Adrenal gland (tissue), 12 donors: Measurements from ENCODE around the gene ATXN1. TPM values are rescaled to one million over a fixed set of nuclear protein-coding genes. Genes with fewer than 3 reads are reported as not detected.
A peak's percentile ranks its signal among the peaks of the same experiment; 100 is the strongest.

ENCODE experiments used
- DNase-seq, 7 donors: peaks; one replicate each; pipeline ENCODE4 v3.0.0-alpha.2; 2019 to 2020
- H3K27ac ChIP-seq, 5 donors: fragments of 200-600 bp; sonication (generic) in 4 of 5; 1 replicate in 3 of 5; 2 replicates in 2 of 5; pipeline versions ENCODE4 v1.5.1 to v1.8.0; 2016 to 2020; ENCODE audit warnings: mild to moderate bottlenecking in 1 of 5
- H3K27me3 ChIP-seq: fragments of 200-600 bp; 2 replicates; pipeline ENCODE4 v1.8.0; 2021
- H3K36me3 ChIP-seq, 2 donors: fragments of 200-600 bp; replicated peaks in 1 of 2; 1 replicate in 1 of 2; 2 replicates in 1 of 2; pipeline versions ENCODE4 v1.5.1 to v1.8.0; 2018 to 2022
- H3K4me1 ChIP-seq, 2 donors: fragments of 200-600 bp; replicated peaks in 1 of 2; 1 replicate in 1 of 2; 2 replicates in 1 of 2; pipeline versions ENCODE4 v1.5.1 to v1.8.0; 2018 to 2021
- H3K4me3 ChIP-seq, 4 donors: fragments of 200-600 bp; sonication (generic) in 3 of 4; one replicate each; pipeline ENCODE4 v1.5.1; 2016 to 2018
- H3K9me3 ChIP-seq, 3 donors: fragments of 200-600 bp; sonication (generic) in 1 of 3; replicated peaks in 1 of 3; 1 replicate in 2 of 3; 2 replicates in 1 of 3; pipeline versions ENCODE4 v1.5.1 to v1.8.0; 2016 to 2021
- POLR2A ChIP-seq, 2 donors: fragments of 450-650 bp; IDR thresholded peaks; one replicate each; pipeline ENCODE4 v1.6.1; 2017; ENCODE audit warnings: antibody characterized with exemption in 2 of 2, mild to moderate bottlenecking in 2 of 2, moderate library complexity in 1 of 2
- WGBS, 4 donors: extraction: QIAGEN DNeasy Blood & Tissue Kit in 2 of 4; methylation state at CpG; one replicate each; pipeline versions ENCODE4 v1.1.5 to v1.1.7; 2013 to 2017; 5-methylcytosine and 5-hydroxymethylcytosine counted together
- intact Hi-C, 2 donors: fragments of 100-400 bp; cut with DNase I; formaldehyde crosslinking; loops; one replicate each; pipeline versions ENCODE4 v1.14.1 to v1.15.0; 2022 to 2023
- polyA plus RNA-seq, 3 donors: library from polyadenylated mRNA; stranded (reverse); fragments of 200-250 nt in 2 of 3; fragments of 350-450 nt in 1 of 3; fragmentation: Illumina TruSeq in 1 of 3; extraction: RNeasy Lipid Tissue Mini Kit (QIAGEN cat#74804) in 1 of 3; gene quantifications; one replicate each; pipeline ENCODE4 v1.2.3, GENCODE V29; 2013 to 2014
- total RNA-seq, 9 donors: library from RNA; depleted of rRNA in 4 of 9; stranded (reverse); fragments of >200 nt in 4 of 9; fragments of 120-200 nt in 1 of 9; fragmentation: NEBNext Ultra II Directional in 1 of 9; extraction: Animal tissue kit (Norgen Biotek cat#: 25700) in 1 of 9; gene quantifications; one replicate each; pipeline versions ENCODE4 v1.1.0 to v1.2.4, GENCODE V29; 2013 to 2023
- TF ChIP-seq, protein P1 (sequence below), 6 experiments: fragments of 450-650 bp in 4 of 6; fragments of 200-600 bp in 2 of 6; sonication (generic) in 1 of 6; IDR thresholded peaks; 1 replicate in 5 of 6; 2 replicates in 1 of 6; pipeline versions ENCODE4 v1.5.1 to v1.8.0; 2016 to 2021; ENCODE audit warnings: antibody characterized with exemption in 6 of 6, mild to moderate bottlenecking in 2 of 6, moderate library complexity in 1 of 6
- donor health status: healthy with polysubstance abuse.
- donor health status: Bipolar disorder and iron deficiency.
- donor health status: DM: yes; HTN: yes; CAD: no.
- donor health status: DM: no; HTN: no; CAD: no.
- donor health status: DM: no; HTN: no; CAD: no.
- donor health status: DM: yes; HTN: yes; CAD: no.

Gene ATXN1
- total and polyA plus RNA-seq, 12 donors: 3.4 to 51.3 (median 25.4) TPM

DNA sequence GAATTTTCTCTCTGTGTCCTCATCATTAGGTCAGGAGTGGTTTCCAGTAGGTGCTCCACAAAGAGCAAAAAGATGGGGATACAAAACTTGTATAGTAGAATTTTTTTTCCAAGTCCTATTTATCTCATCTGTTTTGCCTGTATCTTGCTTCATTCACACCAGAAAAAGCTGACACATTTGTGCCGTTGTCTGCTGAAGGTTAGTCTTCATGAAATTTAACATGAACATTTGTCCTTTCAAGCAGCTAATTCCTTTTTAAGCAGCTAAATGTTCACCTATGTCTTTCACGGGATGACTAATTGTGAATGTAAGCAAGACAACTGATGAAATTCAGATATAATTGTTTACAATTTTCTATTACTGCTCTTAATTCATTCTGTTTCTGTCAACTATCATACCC, 83.8 kb downstream of the ATXN1 start:
- Histone ChIP-seq H3K27ac (peak overlapping the region in 3 of 5 donors; percentile 31 to 61 (median 48)), H3K4me3 (no peak overlapping the region), H3K4me1 (peaks cover 5 to 40% of the 10 kb centered on the region in 2 donors), H3K27me3 (no peaks in the 10 kb centered on the region), H3K36me3 (no peaks in the 10 kb centered on the region), H3K9me3 (no peaks in the 10 kb centered on the region)
- TF ChIP-seq, protein P1, sequence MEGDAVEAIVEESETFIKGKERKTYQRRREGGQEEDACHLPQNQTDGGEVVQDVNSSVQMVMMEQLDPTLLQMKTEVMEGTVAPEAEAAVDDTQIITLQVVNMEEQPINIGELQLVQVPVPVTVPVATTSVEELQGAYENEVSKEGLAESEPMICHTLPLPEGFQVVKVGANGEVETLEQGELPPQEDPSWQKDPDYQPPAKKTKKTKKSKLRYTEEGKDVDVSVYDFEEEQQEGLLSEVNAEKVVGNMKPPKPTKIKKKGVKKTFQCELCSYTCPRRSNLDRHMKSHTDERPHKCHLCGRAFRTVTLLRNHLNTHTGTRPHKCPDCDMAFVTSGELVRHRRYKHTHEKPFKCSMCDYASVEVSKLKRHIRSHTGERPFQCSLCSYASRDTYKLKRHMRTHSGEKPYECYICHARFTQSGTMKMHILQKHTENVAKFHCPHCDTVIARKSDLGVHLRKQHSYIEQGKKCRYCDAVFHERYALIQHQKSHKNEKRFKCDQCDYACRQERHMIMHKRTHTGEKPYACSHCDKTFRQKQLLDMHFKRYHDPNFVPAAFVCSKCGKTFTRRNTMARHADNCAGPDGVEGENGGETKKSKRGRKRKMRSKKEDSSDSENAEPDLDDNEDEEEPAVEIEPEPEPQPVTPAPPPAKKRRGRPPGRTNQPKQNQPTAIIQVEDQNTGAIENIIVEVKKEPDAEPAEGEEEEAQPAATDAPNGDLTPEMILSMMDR (IDR thresholded peaks at IDR 0.05): no peak
- no peak for TF ChIP-seq POLR2A (IDR thresholded peaks at IDR 0.05)
- 40 to 57% (median 48%) methylated on average over 2 of the region's 2 CpGs for WGBS, 4 donors
- DNase-seq: no peak
- intact Hi-C loops: loop anchor here in 1 of 2 donors (10.0 kb wide), 1 partner anchor 87 kb away; the partner anchor contains the start of gene ATXN1

DNA sequence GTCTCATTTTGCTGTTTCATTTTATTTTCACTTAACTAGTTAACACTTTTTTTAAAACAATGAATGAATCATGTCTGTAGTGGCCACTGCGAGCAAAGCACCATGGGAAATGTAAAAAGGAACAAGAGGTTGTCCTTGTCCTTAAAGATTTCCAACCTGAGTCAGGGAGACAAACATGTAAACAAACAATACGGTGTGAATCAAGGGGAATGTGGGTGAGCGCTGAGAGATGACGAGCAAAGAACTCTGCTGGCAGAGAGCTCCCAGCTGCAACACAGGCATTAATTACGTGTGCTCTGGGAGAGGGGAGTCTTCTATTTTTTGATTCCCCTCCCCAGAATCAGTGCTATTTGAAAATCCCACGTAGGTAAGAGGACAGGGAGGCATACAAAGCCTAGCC, 84.3 kb downstream of the ATXN1 start:
- WGBS, 4 donors: 31 to 37% (median 35%) methylated on average over 6 of the region's 6 CpGs
- no peaks in the 10 kb centered on the region for H3K36me3 ChIP-seq
- peaks cover 5 to 42% of the 10 kb centered on the region in 2 donors for H3K4me1 ChIP-seq
- no peak overlapping the region for H3K4me3 ChIP-seq
- TF ChIP-seq, protein P1 (IDR thresholded peaks at IDR 0.05): no peak
- TF ChIP-seq POLR2A (IDR thresholded peaks at IDR 0.05): no peak
- H3K9me3 ChIP-seq: no peaks in the 10 kb centered on the region
- peak overlapping the region in 3 of 5 donors; percentile 31 to 61 (median 48) for H3K27ac ChIP-seq
- H3K27me3 ChIP-seq: no peaks in the 10 kb centered on the region
- DNase-seq: peak; percentile 43 to 78 (median 62)
- intact Hi-C loops: loop anchor here in 1 of 2 donors (10.0 kb wide), 1 partner anchor 88 kb away; the partner anchor contains the start of gene ATXN1

DNA sequence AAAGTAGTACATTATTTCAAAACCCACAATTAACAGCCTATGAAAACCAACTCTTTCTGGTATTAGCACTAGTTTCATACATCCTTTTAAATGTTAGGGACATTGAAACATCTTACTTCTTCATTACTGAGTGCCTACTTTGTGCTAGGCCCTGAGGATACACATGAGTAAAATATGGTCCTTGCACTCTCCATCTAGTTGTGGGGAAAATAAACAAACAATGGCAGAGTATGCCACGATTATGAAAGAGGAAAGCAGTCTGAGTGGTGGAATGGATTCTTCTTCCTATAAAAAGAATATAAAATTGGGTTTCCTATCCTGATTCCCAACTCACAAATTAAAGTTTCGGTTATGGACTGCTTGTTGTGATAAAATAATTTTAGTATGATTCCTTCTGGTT, 84.9 kb downstream of the ATXN1 start:
- Histone ChIP-seq H3K4me3 (no peak overlapping the region), H3K9me3 (no peaks in the 10 kb centered on the region), H3K27ac (peak overlapping the region in 2 of 5 donors; percentile 31 to 61), H3K36me3 (no peaks in the 10 kb centered on the region), H3K4me1 (peaks cover 5 to 45% of the 10 kb centered on the region in 2 donors), H3K27me3 (no peaks in the 10 kb centered on the region)
- no peak for DNase-seq
- intact Hi-C loops: loop anchor here in 1 of 2 donors (10.0 kb wide), 1 partner anchor 88 kb away; the partner anchor contains the start of gene ATXN1
- WGBS, 4 donors: 46 to 62% (median 58%) methylated on average over 2 of the region's 2 CpGs
- no peak for TF ChIP-seq POLR2A (IDR thresholded peaks at IDR 0.05)
- TF ChIP-seq, protein P1 (IDR thresholded peaks at IDR 0.05): no peak

DNA sequence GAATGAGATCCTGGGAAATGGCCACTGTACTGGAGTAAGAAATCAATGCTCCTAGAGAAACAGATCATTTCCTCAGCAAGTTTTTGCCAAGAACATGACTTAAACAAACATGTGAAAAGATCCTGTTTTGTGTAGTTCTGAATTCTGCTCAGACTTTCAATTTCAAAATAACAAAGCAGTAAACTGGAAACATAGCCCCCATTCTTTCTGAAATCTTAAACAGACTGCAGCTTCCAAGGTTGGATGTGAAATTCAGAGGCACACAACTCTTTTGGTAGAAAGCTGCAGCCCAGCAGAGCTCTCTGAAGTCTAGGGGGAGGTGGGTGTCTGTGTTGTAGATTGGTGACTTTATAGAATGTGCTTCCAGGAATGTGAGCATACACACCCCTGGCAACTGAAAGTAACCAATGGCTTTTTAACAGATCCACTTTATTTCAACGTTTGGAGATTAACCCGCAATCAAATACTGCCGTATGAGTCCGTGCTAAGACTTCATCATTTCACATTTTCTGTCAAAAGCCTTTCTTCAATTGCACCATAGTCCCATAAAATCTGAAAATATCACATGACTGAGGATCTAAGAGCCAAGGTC, 86.4 kb downstream of the ATXN1 start:
- Histone ChIP-seq H3K27me3 (no peaks in the 10 kb centered on the region), H3K4me3 (no peak overlapping the region), H3K36me3 (no peaks in the 10 kb centered on the region), H3K27ac (no peak overlapping the region), H3K9me3 (no peaks in the 10 kb centered on the region), H3K4me1 (peaks cover 5 to 54% of the 10 kb centered on the region in 2 donors)
- WGBS, 4 donors: 77 to 80% (median 78%) methylated on average over 4 of the region's 4 CpGs
- intact Hi-C loops: loop anchor here in 1 of 2 donors (10.0 kb wide), 1 partner anchor 90 kb away; the partner anchor contains the start of gene ATXN1
- no peak for TF ChIP-seq POLR2A (IDR thresholded peaks at IDR 0.05)
- TF ChIP-seq, protein P1 (IDR thresholded peaks at IDR 0.05): no peak
- DNase-seq: no peak
